ENCODE measurements around the gene GTPBP4.

DNA sequence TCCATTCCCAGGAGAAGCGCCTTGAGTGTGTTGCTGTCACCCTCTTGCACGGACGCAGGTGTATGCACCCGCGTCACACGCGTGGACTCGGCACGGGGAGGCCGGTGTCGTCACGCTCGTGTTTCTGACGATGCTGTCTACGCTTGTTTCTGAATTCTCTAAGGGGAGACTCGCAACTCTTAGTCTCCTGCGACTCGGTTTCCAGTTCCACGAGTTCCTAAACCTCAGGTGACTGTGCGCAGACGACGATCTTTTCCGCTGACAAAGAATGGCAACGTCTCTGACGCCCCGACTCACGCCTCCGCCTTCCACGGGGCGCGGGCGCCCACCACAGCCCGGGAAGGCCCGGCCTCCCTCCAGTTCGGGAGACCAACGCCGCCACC, 60.1 kb downstream of the GTPBP4 start:
- TF ChIP-seq NPAS2 (CRISPR knock-in tag; IDR thresholded peaks at IDR 0.05; ENCODE audit: borderline replicate concordance): no peak
- TF ChIP-seq, protein P1, sequence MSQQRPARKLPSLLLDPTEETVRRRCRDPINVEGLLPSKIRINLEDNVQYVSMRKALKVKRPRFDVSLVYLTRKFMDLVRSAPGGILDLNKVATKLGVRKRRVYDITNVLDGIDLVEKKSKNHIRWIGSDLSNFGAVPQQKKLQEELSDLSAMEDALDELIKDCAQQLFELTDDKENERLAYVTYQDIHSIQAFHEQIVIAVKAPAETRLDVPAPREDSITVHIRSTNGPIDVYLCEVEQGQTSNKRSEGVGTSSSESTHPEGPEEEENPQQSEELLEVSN (IDR thresholded peaks at IDR 0.05; ENCODE audit: borderline replicate concordance, low read depth): no peak
- TF ChIP-seq, protein P2, sequence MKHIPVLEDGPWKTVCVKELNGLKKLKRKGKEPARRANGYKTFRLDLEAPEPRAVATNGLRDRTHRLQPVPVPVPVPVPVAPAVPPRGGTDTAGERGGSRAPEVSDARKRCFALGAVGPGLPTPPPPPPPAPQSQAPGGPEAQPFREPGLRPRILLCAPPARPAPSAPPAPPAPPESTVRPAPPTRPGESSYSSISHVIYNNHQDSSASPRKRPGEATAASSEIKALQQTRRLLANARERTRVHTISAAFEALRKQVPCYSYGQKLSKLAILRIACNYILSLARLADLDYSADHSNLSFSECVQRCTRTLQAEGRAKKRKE (CRISPR knock-in tag; IDR thresholded peaks at IDR 0.05; ENCODE audit: low read depth): no peak
- TF ChIP-seq, protein P3, sequence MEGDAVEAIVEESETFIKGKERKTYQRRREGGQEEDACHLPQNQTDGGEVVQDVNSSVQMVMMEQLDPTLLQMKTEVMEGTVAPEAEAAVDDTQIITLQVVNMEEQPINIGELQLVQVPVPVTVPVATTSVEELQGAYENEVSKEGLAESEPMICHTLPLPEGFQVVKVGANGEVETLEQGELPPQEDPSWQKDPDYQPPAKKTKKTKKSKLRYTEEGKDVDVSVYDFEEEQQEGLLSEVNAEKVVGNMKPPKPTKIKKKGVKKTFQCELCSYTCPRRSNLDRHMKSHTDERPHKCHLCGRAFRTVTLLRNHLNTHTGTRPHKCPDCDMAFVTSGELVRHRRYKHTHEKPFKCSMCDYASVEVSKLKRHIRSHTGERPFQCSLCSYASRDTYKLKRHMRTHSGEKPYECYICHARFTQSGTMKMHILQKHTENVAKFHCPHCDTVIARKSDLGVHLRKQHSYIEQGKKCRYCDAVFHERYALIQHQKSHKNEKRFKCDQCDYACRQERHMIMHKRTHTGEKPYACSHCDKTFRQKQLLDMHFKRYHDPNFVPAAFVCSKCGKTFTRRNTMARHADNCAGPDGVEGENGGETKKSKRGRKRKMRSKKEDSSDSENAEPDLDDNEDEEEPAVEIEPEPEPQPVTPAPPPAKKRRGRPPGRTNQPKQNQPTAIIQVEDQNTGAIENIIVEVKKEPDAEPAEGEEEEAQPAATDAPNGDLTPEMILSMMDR (IDR thresholded peaks at IDR 0.05): no peak
- no peak for TF ChIP-seq POLR2A (IDR thresholded peaks at IDR 0.05; ENCODE audit: low read length)
- TF ChIP-seq CHD2 (IDR thresholded peaks at IDR 0.05; ENCODE audit: low read length, partially characterized antibody): no peak
